ENCODE data around the gene MTRR. TPM values are rescaled to one million over a fixed set of nuclear protein-coding genes. Genes with fewer than 3 reads are reported as not detected.
A peak's percentile ranks its signal among the peaks of the same experiment; 100 is the strongest.

MTRR gene
- polyA plus RNA-seq (ENCODE audit: insufficient read length), result 26.1 TPM

GRCh38 chr5:7868773-7869473 lies at the start of gene MTRR, which contains the start of gene FASTKD3:
Gene MTRR, plus strand, starts transcription at chr5:7869148. Its CDS starts 1,647 bp downstream, at chr5:7870795.
Gene FASTKD3, minus strand, starts transcription at chr5:7869031. Its CDS starts 948 bp downstream, at chr5:7868083.
- DNase-seq (ENCODE audit: low read depth), result peak; percentile 80

GRCh38 chr5:7822449-7822848 lies 46.5 kb upstream of the MTRR start:
- DNase-seq (ENCODE audit: low read depth), result no peak

GRCh38 chr5:7823594-7823993 lies 45.4 kb upstream of the MTRR start:
- DNase-seq (ENCODE audit: low read depth), result no peak

- DNase-seq (ENCODE audit: low read depth), result no peak
These were observed 44.0 kb upstream of the MTRR start for GRCh38 chr5:7824995-7825394.

- no peak for DNase-seq (ENCODE audit: low read depth)
These were observed 43.3 kb upstream of the MTRR start for GRCh38 chr5:7825630-7826029.

GRCh38 chr5:7827610-7828009 lies 41.3 kb upstream of the MTRR start:
- peak; percentile 55 for DNase-seq (ENCODE audit: low read depth)

- no peak for DNase-seq (ENCODE audit: low read depth)
These were observed 40.7 kb upstream of the MTRR start for GRCh38 chr5:7828269-7828668.

- DNase-seq (ENCODE audit: low read depth), result no peak
These were observed 34.0 kb upstream of the MTRR start for GRCh38 chr5:7834982-7835381.

GRCh38 chr5:7837403-7837802 lies 31.5 kb upstream of the MTRR start:
- no peak for DNase-seq (ENCODE audit: low read depth)

- DNase-seq (ENCODE audit: low read depth), result no peak
These were observed 26.4 kb upstream of the MTRR start for GRCh38 chr5:7842531-7842930.

- DNase-seq (ENCODE audit: low read depth), result no peak
These were observed 24.0 kb upstream of the MTRR start for GRCh38 chr5:7844901-7845300.

GRCh38 chr5:7845557-7845956 lies 23.4 kb upstream of the MTRR start:
- DNase-seq (ENCODE audit: low read depth), result no peak

GRCh38 chr5:7846327-7846726 lies 22.6 kb upstream of the MTRR start:
- DNase-seq (ENCODE audit: low read depth), result no peak

- DNase-seq (ENCODE audit: low read depth), result no peak
These were observed 20.7 kb upstream of the MTRR start for GRCh38 chr5:7848296-7848695.

GRCh38 chr5:7849681-7850394 lies 19.1 kb upstream of the MTRR start:
- DNase-seq (ENCODE audit: low read depth), result no peak

- DNase-seq (ENCODE audit: low read depth), result no peak
These were observed 18.3 kb upstream of the MTRR start, which contains the start of gene CFAP90 for GRCh38 chr5:7850395-7851239. Gene CFAP90, minus strand, starts transcription at chr5:7851133. Its CDS starts 112 bp downstream, at chr5:7851021.

- no peak for DNase-seq (ENCODE audit: low read depth)
These were observed 17.7 kb upstream of the MTRR start for GRCh38 chr5:7851240-7851592.

GRCh38 chr5:7851617-7852289 lies 17.2 kb upstream of the MTRR start:
- DNase-seq (ENCODE audit: low read depth), result no peak

GRCh38 chr5:7852542-7852941 lies 16.4 kb upstream of the MTRR start:
- DNase-seq (ENCODE audit: low read depth), result no peak

GRCh38 chr5:7852988-7853387 lies 16.0 kb upstream of the MTRR start:
- DNase-seq (ENCODE audit: low read depth), result no peak

- DNase-seq (ENCODE audit: low read depth), result no peak
These were observed 13.3 kb upstream of the MTRR start for GRCh38 chr5:7855611-7856010.

- no peak for DNase-seq (ENCODE audit: low read depth)
These were observed 12.1 kb upstream of the MTRR start for GRCh38 chr5:7856855-7857254.
